ENCODE results near the gene RAB3D.

DNA sequence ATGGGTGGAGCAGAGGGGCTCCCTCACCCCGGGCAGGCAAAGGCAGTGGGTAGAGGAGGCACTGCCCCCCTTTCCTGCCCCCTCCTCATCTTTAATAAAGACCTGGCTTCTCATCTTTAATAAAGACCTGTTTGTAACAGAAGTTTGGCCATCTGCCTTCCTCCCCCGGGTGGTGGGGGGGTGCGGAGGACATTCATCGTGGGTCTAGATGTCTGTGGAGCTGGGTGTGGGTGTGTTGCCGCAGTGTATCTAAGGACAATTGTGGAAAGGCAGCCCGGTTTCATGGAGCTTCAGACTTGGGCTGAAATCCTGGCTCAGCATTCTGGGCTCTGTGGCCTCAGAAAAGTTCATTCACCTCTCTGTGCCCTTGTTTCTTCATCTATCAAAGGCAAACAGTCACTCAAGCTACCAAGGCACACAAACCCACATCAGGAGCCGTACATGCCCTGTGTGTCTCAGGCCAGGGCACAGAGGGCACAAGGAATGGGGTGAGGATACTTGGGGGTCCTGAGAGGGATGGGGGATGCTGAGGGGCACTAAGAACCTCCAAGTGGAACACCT is 26.2 kb upstream of the RAB3D start:
- no peak for TF ChIP-seq POLR2A (IDR thresholded peaks at IDR 0.05)
- TF ChIP-seq, protein P1, sequence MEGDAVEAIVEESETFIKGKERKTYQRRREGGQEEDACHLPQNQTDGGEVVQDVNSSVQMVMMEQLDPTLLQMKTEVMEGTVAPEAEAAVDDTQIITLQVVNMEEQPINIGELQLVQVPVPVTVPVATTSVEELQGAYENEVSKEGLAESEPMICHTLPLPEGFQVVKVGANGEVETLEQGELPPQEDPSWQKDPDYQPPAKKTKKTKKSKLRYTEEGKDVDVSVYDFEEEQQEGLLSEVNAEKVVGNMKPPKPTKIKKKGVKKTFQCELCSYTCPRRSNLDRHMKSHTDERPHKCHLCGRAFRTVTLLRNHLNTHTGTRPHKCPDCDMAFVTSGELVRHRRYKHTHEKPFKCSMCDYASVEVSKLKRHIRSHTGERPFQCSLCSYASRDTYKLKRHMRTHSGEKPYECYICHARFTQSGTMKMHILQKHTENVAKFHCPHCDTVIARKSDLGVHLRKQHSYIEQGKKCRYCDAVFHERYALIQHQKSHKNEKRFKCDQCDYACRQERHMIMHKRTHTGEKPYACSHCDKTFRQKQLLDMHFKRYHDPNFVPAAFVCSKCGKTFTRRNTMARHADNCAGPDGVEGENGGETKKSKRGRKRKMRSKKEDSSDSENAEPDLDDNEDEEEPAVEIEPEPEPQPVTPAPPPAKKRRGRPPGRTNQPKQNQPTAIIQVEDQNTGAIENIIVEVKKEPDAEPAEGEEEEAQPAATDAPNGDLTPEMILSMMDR (IDR thresholded peaks at IDR 0.05) = no peak
